Measurements from ENCODE around the gene MMP10. TPM values are rescaled to one million over a fixed set of nuclear protein-coding genes. Genes with fewer than 3 reads are reported as not detected.

The MMP10 gene
- polyA plus RNA-seq, 1 donor from 2014 or later: not detected

- no peaks in the 10 kb centered on the region for H3K36me3 ChIP-seq (ENCODE audit: insufficient read depth, low read length)
- H3F3A ChIP-seq (ENCODE audit: insufficient read depth, low read length, poor library complexity, severe bottlenecking): no peaks in the 10 kb centered on the region
- no peaks in the 10 kb centered on the region for H3K79me2 ChIP-seq (replicated peaks; ENCODE audit: insufficient read depth, low read length)
- no peak overlapping the region for H3K9ac ChIP-seq (ENCODE audit: low read length)
- no peaks in the 10 kb centered on the region for H3K9me3 ChIP-seq (ENCODE audit: low read length)
- no peaks in the 10 kb centered on the region for H3K27me3 ChIP-seq (ENCODE audit: insufficient read depth, low read depth, low read length)
- TF ChIP-seq TAF1 (IDR thresholded peaks at IDR 0.05; ENCODE audit: low read depth): no peak
- TF ChIP-seq POLR2AphosphoS5 (IDR thresholded peaks at IDR 0.05): no peak
- no peak for TF ChIP-seq RAD21 (conservative IDR thresholded peaks at IDR 0.05)
- TF ChIP-seq SMC3 (conservative IDR thresholded peaks at IDR 0.05; ENCODE audit: poor library complexity): no peak
- TF ChIP-seq MXI1 (conservative IDR thresholded peaks at IDR 0.05; ENCODE audit: poor library complexity, severe bottlenecking): no peak
- no peak for TF ChIP-seq EZH2 (IDR thresholded peaks at IDR 0.05; ENCODE audit: borderline replicate concordance, insufficient read depth, low read length, poor library complexity, severe bottlenecking)
- TF ChIP-seq CTCF (IDR thresholded peaks at IDR 0.05; ENCODE audit: poor library complexity, severe bottlenecking): no peak
- no peak for TF ChIP-seq REST (IDR thresholded peaks at IDR 0.05; ENCODE audit: borderline replicate concordance)
- no peak for TF ChIP-seq EP300 (conservative IDR thresholded peaks at IDR 0.05; ENCODE audit: poor library complexity, severe bottlenecking)
- no peak overlapping the region for H3K4me2 ChIP-seq (ENCODE audit: low read length)
- no peak overlapping the region for H3K4me3 ChIP-seq (ENCODE audit: low read length)
- no peak overlapping the region for H2AFZ ChIP-seq (ENCODE audit: low read depth, low read length)
- H3K27ac ChIP-seq (ENCODE audit: low read length): no peak overlapping the region
- no peaks in the 10 kb centered on the region for H4K20me1 ChIP-seq (ENCODE audit: insufficient read depth)
- H3K9me2 ChIP-seq (ENCODE audit: insufficient read depth, low read length): no peaks in the 10 kb centered on the region
Observed at GRCh38 chr11:102761646-102762238, 18.7 kb downstream of the MMP10 start.

DNA sequence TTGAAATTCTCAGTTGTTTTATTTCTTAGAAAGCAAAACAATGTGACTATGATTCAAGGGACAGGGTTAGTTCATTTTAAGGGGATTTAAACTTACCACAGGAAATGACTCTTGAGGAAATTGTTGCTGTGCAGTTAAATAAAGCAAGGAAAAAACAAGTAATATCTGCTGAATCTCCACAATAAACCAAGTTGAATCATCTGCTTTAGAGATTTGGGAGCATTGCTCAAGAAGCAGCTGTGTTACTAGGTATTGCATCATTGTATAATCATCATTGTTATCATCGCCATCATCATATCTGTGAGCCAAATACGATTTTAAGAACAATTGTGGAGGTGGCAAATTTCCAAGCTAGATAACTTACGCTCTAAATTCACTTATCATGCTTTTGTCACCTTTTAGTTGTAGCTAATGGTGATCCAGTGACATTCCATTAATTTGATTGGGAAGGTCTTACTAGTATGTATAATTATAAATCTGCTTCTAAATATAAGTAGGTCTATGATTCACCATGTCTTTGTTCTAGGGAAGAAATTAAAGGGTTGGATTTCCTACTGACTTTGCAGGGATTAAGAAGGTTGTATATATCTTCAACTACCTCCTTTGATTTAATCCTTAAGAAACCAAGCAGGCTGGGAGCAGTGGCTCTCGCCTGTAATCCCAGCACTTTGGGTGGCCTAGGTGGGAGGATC is 19.9 kb downstream of the MMP10 start:
- Histone ChIP-seq H4K20me1 (ENCODE audit: insufficient read depth) (no peaks in the 10 kb centered on the region), H3K4me3 (ENCODE audit: low read length) (no peak overlapping the region), H3K9me2 (ENCODE audit: insufficient read depth, low read length) (no peaks in the 10 kb centered on the region), H3F3A (ENCODE audit: insufficient read depth, low read length, poor library complexity, severe bottlenecking) (no peaks in the 10 kb centered on the region), H3K36me3 (ENCODE audit: insufficient read depth, low read length) (no peaks in the 10 kb centered on the region), H3K4me2 (ENCODE audit: low read length) (no peak overlapping the region), H3K9ac (ENCODE audit: low read length) (no peak overlapping the region), H3K79me2 (replicated peaks; ENCODE audit: insufficient read depth, low read length) (no peaks in the 10 kb centered on the region), H3K9me3 (ENCODE audit: low read length) (no peaks in the 10 kb centered on the region), H3K27ac (ENCODE audit: low read length) (no peak overlapping the region), H2AFZ (ENCODE audit: low read depth, low read length) (no peak overlapping the region), H3K27me3 (ENCODE audit: insufficient read depth, low read depth, low read length) (no peaks in the 10 kb centered on the region)
- no peak for TF ChIP-seq REST (IDR thresholded peaks at IDR 0.05; ENCODE audit: borderline replicate concordance)
- no peak for TF ChIP-seq MXI1 (conservative IDR thresholded peaks at IDR 0.05; ENCODE audit: poor library complexity, severe bottlenecking)
- TF ChIP-seq TAF1 (IDR thresholded peaks at IDR 0.05; ENCODE audit: low read depth): no peak
- TF ChIP-seq EZH2 (IDR thresholded peaks at IDR 0.05; ENCODE audit: borderline replicate concordance, insufficient read depth, low read length, poor library complexity, severe bottlenecking): no peak

All from neural cell (in vitro differentiated cells).